CD1c-positive myeloid dendritic cell (primary cell): Measurements from ENCODE around the gene SLC7A6.

Experiments used
- DNase-seq: peaks from one replicate; pipeline ENCODE4 v3.0.0-alpha.2; 2016; ENCODE audit errors: extremely low spot score

SLC7A6 gene

GRCh38 chr16:68306633-68307032, 42.3 kb downstream of the SLC7A6 start:
- no peak for DNase-seq

DNA sequence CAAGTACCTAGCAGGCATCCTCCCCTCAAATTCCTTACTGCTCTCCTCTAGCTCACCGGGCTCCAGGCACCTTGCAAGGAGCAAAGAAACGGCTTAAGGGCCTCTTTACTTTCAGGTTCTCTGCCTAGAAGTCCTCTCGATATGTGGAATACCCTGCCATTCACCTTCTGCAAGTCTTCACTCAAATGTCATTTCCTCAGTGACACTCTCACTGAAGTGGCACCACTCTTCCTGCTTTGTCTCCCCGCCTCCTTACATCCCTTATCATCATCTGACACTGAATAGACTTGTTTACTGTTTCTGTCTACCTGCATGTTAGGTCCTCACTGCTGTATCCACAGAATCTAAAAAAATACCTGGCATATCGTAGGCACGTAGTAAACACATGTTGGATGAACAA, 45.5 kb downstream of the SLC7A6 start:
- DNase-seq, result no peak

DNA sequence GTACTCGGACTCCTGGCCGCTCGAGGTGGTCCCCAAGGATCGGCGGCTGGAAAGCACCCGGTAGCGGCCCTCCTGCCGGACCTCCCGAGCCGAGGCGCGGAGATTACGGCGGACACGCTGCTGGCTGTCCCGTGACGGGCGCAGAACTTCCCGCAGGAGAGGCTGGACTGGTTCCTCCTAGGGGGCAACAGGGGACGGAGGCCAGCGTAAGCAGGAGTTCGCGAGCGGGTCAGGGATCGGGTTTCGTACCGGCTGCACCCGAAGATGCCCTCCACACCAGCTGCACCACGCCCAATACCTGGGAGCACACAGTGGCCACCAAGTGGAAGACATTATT, 46.1 kb downstream of the SLC7A6 start:
- peak; percentile 73 for DNase-seq

- peak; percentile 97 for DNase-seq
Measured at GRCh38 chr16:68310774-68311511, 46.6 kb downstream of the SLC7A6 start, which contains the start of the genes PRMT7 and SLC7A6OS. TSS of gene PRMT7 (plus strand) at chr16:68311019. CDS start at chr16:68315980, 4,961 bp downstream. TSS of gene SLC7A6OS (minus strand) at chr16:68310946. CDS start at chr16:68310926, 20 bp downstream.

DNA sequence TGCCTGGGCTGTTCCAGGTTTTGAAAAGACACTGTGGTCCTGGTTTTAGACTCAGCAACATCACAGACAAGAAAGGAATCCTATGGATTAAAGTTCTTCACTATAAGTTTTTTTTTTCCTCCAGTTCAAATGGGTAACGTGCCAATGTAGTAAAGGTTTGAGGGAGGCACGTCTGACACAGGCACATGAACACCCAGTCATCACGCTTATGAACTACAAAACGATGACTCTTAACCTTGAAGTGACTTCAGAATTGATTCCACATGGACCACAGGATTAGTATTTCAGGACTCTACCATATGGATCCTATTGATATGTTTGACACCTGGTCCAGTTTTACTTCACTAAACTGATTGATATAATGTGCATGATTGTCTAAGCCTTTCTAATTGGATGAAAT, 48.8 kb downstream of the SLC7A6 start:
- DNase-seq, result no peak

GRCh38 chr16:68319185-68319908, 55.0 kb downstream of the SLC7A6 start:
- no peak for DNase-seq

GRCh38 chr16:68324336-68324735, 60.0 kb downstream of the SLC7A6 start:
- DNase-seq, result no peak

- DNase-seq, result no peak
Measured at GRCh38 chr16:68324780-68325357, 60.5 kb downstream of the SLC7A6 start.

DNA sequence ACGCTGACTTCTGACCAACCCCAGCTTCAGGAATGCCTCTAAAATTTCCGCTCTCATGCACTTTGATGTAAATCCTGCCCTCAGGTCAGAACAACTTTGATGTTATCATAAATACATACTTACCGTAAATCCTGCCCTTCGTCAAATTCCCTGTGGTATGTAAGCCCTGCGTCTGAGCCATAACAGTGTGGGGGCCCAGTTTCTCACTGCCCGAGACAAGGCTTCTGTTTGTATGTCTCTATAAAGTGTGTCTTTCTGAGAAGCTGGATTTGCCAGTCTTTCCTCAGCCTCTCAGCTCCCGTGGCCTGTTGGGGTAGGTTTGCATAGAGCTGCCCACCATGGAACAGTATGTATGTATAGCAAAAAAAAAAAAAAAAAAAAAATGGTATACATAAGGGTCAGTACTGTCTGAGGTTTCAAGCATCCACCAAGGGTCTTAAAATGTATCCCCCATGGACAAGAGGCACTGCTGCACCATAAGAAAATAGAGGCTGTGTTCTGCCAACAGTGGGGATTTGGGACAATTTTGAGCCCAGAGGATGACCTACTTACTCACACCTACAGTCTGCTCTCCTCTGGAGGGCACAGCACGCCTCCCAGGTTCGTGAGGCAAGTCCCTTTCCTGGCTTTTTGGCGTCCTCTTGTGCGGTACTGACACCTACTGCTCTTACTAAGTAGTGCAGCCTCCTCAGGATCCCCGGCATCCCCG, 64.0 kb downstream of the SLC7A6 start:
- peak; percentile 88 for DNase-seq

DNA sequence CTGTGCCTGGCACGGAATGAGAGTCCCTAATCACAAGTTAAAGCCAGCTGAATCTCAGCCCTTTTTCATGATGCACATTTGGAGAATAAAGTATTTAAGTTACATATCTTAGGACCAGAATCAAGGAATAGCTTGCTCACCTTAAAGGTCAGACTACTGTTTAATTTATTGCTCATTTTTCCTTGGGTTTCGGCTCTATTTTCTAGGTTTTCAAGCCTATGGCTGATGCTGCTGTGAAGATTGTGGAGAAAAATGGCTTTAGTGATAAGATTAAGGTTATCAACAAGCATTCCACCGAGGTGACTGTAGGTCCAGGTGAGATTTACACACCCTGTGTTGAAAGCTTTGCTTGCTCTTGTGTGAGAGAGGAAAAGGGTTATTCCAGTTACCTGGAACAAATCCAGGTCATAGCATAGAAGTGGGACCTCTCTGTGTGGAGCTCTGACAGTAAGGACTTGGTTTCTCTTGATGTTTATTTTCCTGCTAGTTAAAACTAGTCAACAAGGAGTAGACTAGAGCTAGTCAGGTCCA, 64.6 kb downstream of the SLC7A6 start:
- no peak for DNase-seq

DNA sequence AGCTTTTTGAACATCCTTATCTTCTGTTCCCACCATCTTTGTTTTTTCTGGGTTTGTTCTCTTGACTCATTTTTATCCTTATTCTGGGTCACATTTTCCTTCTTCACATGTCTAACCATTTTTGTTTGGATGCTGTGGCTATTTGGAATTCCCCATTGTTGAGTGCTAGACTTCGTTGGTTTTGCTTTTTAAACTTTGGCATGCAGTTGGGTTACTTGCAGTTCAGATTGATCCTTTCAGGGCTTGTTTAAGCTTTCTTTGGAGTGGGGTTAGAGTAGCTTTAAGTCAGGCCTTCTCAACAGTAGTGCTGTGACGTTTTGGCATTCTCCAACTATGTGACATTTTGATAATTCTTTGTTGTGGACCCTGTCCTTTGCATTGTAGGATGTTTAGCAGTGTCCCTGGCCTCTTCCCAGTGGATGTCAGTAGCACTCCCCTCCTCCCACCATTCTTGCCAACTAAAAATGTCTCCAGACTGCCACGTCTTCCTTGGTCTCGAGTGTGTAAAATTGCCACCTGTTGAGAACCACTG, 67.6 kb downstream of the SLC7A6 start:
- no peak for DNase-seq

DNA sequence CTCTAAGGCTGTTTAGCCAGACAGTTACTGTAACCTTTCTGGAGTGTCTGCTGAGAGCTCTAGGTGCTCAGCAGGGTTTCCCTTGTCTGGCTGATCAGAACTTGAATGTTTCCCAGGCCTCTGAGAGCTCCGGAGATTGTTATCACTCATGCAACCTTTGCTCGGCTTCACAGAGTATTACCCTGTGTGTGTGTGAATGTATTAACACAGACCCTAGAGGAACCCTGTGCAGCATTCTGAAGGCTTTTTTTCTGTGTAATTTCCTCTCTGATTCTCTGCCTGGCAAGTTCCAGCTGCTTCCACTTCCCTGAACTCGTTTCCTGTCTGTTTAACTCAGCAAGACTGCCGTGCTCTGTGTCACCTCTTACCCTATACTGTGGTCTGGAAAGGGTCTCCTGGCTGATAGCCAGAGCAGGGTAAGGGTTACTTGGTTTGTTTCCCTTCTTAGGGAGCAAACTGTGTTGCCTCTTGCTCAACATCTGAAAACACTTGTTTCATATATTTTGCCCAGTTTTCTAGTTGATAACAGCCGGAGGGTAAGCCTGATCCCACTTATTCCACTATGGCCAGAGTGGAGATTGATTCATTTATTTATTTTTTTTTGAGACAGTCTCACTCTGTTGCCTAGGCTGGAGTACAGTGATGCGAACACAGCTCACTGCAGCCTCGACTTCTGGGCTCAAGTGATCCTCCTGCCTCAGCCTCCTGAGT, 68.2 kb downstream of the SLC7A6 start:
- DNase-seq, result peak; percentile 63

DNA sequence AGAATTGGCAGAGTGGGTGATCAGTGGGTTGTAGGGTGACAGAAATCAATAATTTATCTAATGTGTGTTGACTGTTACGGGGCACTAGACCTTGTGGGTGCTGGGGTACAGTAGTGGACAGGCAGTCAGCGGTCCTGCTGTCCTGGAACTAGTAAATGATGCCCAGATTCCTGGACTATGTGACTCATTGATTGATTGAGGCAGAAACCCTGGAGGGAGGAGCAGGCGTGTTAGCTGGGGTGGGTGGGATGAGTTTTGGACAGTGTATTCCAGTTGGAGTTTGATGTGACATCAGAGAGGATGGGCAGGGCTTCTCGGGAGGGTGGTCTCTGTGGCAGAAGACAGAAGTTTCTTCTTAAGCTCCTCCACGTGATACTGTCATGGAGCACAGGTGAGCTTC, 70.8 kb downstream of the SLC7A6 start:
- DNase-seq, result no peak

- no peak for DNase-seq
Measured at GRCh38 chr16:68338326-68339119, 74.2 kb downstream of the SLC7A6 start.

DNA sequence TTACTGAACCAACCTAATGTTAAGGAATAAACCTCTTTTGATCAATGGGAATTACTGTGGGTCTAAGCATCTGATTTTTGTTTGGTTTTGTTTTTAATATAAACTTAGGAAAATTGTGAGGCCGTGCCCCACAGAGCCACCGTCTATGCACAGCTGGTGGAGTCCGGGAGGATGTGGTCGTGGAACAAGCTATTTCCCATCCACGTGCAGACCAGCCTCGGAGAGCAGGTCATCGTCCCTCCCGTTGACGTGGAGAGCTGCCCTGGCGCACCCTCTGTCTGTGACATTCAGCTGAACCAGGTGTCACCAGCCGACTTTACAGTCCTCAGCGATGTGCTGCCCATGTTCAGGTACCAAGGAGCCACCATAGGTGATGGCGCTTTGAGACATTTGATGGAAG, 74.9 kb downstream of the SLC7A6 start:
- DNase-seq, result no peak

GRCh38 chr16:68342620-68343019, 78.3 kb downstream of the SLC7A6 start:
- no peak for DNase-seq

- DNase-seq, result no peak
Measured at GRCh38 chr16:68343137-68343536, 78.8 kb downstream of the SLC7A6 start.

DNA sequence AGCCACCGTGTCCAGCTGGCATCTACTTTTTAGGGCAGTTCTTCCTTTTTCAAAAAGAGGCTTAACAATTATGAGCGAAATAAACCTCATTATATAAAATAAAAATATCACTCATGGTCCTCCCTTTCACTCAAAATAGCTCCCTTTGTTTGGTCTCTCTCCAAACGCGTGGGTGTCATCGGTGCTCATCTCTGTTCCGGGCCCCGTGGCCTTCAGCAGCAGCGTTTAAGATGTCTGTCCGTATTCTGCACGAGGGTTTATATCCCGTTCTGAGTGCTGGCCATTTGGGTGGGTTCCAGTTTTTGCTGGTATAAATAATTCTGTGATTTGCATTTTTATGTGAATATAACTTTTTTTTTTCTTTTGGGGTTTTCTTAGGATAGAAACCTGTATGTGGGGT, 79.9 kb downstream of the SLC7A6 start:
- no peak for DNase-seq

- no peak for DNase-seq
Measured at GRCh38 chr16:68345351-68345810, 81.1 kb downstream of the SLC7A6 start.

GRCh38 chr16:68345958-68346635, 81.8 kb downstream of the SLC7A6 start:
- DNase-seq, result no peak
